SK-N-MC (cell line): ENCODE data around the gene FLNA.

ENCODE experiments used
- DNase-seq: peaks from one replicate; pipeline ENCODE4 v3.0.0-alpha.2; 2011; ENCODE audit warnings: low read depth, low spot score
- H3K27ac ChIP-seq: fragments of 200-600 bp; sonication (generic); 2 replicates; pipeline ENCODE4 v1.5.1; 2016; ENCODE audit warnings: mixed run types
- H3K36me3 ChIP-seq: fragments of 200-600 bp; sonication (generic); 2 replicates; pipeline ENCODE4 v1.6.1; 2017; ENCODE audit warnings: antibody characterized with exemption, low read length, mixed read lengths; ENCODE audit not compliant: insufficient read depth
- H3K4me3 ChIP-seq: fragments of 200-600 bp; sonication (generic); 2 replicates; pipeline ENCODE4 v1.5.1; 2016
- H3K9ac ChIP-seq: fragments of 200-600 bp; sonication (generic); 2 replicates; pipeline ENCODE4 v1.8.0; 2017; ENCODE audit warnings: mixed run types, mixed read lengths; ENCODE audit not compliant: insufficient read length
- H3K9me3 ChIP-seq: fragments of 200-600 bp; sonication (generic); 2 replicates; pipeline ENCODE4 v1.6.1; 2017; ENCODE audit warnings: low read depth, mild to moderate bottlenecking, antibody characterized with exemption, low read length, moderate library complexity, mixed read lengths
- EZH2 ChIP-seq: fragments of 200-600 bp; sonication (generic); IDR thresholded peaks from one replicate; pipeline ENCODE4 v1.6.1; 2017; ENCODE audit warnings: antibody characterized with exemption
- FOXP2 ChIP-seq: optimal IDR thresholded peaks from 2 replicates; pipeline ENCODE3; 2011; ENCODE audit warnings: mild to moderate bottlenecking, moderate library complexity; ENCODE audit not compliant: insufficient read depth; ENCODE audit errors: extremely low read length, control extremely low read depth
- POLR2AphosphoS5 ChIP-seq: IDR thresholded peaks from 2 replicates; pipeline ENCODE4 v1.6.1; 2012; ENCODE audit warnings: mild to moderate bottlenecking, low read depth, low read length, borderline replicate concordance

Gene FLNA

GRCh38 chrX:154411981-154412340 lies 37.5 kb upstream of the FLNA start:
- Histone ChIP-seq H3K27ac (no peak overlapping the region), H3K9me3 (no peaks in the 10 kb centered on the region), H3K36me3 (no peaks in the 10 kb centered on the region), H3K4me3 (peak overlapping the region; percentile 80), H3K9ac (peak overlapping the region; percentile 76)
- TF ChIP-seq POLR2AphosphoS5 (no peak; the same call in 1 of the 2 replicates), EZH2 (no peak), FOXP2 (no peak)
- no peak for DNase-seq

DNA sequence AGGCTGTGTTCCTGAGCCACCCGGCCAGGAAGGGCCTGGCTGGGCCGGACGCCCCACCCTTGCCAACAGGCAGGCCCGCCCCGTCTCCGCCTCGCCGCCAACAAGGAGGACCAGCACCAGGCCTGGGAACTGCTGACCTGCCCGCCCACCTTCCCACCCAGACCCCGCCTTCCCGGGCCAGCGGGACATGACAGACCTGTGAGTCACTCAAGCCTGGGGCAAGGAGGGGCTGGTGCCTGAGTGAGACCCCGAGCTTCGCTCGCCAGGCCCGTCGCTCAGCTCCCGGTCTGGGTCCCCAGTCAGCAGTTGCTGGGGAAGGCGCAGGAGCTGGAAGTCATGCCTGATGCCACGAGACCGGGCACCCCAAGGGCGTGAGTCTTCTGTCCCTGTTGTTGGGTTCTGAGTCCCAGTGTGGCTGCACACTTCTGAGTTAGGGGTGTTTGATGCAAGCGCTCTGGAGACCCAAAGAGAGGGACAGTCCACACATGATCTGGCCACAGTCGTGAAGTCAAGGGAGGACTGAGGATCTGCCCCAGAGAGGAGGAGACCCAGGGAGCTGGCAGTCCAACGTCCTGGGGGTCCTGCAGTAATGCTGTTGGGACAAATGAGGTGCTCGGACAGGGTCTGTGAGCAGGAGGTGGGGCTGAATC lies 34.9 kb upstream of the FLNA start, which contains the start of gene DNASE1L1:
DNASE1L1 (minus strand) TSS at position 33 of the 650 bp plus-strand sequence. CDS start 3,686 bp downstream, outside the sequence.
- Histone ChIP-seq H3K9ac (no peak within 1 kb of the TSS), H3K9me3 (no peaks in the 10 kb centered on the region), H3K27ac (no peak within 1 kb of the TSS), H3K36me3 (no peaks in the 10 kb centered on the region), H3K4me3 (no peak within 1 kb of the TSS)
- no peak for DNase-seq
- TF ChIP-seq POLR2AphosphoS5 (no peak), FOXP2 (no peak), EZH2 (no peak)

DNA sequence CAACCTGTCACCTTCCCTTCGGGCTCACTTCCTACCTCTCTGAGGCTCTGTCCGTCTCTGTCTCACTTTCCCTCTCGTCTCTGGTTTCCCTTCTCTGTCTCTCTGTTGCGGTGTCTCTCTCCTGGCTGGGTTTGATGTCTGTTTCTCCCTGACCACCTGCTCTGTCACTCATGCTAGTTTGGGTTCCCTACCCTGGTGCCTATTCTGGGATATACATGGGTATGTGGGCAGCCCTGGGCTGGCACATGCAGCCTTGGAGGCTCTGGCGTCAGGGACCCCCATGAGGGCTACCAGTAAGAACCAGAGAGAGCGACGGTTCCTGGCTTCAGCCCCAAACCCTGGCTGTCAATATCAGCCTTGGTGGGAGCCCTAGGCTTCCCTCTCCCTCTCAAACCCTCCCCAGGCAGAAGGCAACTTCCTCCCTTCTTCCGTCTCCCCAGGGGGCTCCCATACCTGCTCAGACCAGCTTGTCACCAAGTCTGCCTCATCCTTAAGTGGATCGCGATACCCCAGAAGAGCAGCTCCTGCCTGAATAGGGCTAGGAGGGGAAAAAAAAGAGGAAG lies 34.3 kb upstream of the FLNA start:
- no peak overlapping the region for H3K9ac ChIP-seq
- TF ChIP-seq POLR2AphosphoS5 (no peak), EZH2 (no peak), FOXP2 (no peak)
- H3K4me3 ChIP-seq = no peak overlapping the region
- H3K27ac ChIP-seq = no peak overlapping the region
- no peaks in the 10 kb centered on the region for H3K9me3 ChIP-seq
- no peaks in the 10 kb centered on the region for H3K36me3 ChIP-seq
- DNase-seq = no peak

DNA sequence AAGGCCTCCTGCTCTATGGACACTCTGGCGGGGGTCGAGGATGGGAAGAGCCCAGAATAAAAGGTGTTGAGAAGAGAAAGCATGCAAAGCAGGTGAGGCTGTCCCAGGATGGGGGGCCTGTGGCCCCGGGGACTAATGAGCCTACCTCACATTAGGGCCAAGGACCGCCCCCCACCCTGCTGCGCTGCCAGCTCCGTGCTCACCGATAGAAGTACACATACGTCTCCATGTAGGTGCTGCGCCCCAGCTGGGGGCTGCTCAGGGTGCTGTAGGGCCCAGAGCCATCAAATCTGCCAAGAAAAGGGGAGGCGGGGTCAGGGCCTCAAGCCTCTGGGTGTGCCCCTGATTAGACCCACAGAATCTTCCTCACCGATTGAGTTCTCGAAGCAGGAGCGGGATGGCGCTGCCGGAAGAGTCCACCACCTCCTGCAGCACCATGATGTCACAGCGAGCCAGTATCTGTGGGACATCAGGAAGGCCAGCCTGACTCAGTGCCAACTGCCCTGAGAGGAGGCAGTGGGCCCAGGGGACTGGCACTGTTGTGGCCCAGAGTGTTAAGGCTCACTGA lies 30.3 kb upstream of the FLNA start:
- no peak overlapping the region for H3K4me3 ChIP-seq
- TF ChIP-seq POLR2AphosphoS5 = no peak
- TF ChIP-seq EZH2 = no peak
- TF ChIP-seq FOXP2 = no peak
- no peak overlapping the region for H3K9ac ChIP-seq
- H3K27ac ChIP-seq = no peak overlapping the region
- peaks cover 14% of the 10 kb centered on the region for H3K36me3 ChIP-seq
- no peaks in the 10 kb centered on the region for H3K9me3 ChIP-seq
- DNase-seq = no peak

DNA sequence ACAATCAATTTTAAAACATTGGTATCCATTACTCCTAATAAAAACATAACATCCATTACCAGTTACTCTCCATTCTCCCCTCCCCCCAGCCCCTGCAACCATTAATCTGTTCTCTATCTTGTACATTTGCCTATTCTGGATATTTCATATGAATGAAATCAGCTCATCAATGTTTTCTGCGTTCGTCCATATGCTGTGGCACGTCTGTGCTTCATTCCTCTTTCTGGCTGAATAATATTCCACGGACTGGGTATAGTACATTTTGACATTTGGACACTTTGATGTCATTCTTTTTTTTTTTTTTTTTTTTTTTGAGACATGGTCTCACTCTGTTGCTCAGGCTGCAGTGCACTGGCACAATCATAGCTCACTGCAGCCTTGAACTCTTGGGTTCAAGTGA lies 29.4 kb upstream of the FLNA start:
- peaks cover 22% of the 10 kb centered on the region for H3K36me3 ChIP-seq
- no peak overlapping the region for H3K27ac ChIP-seq
- DNase-seq = no peak
- no peaks in the 10 kb centered on the region for H3K9me3 ChIP-seq
- H3K9ac ChIP-seq = no peak overlapping the region
- no peak overlapping the region for H3K4me3 ChIP-seq
- no peak for TF ChIP-seq POLR2AphosphoS5
- no peak for TF ChIP-seq FOXP2
- no peak for TF ChIP-seq EZH2

GRCh38 chrX:154403192-154403591 lies 28.8 kb upstream of the FLNA start:
- no peak overlapping the region for H3K4me3 ChIP-seq
- no peak for TF ChIP-seq FOXP2
- no peak for TF ChIP-seq POLR2AphosphoS5
- TF ChIP-seq EZH2 = no peak
- no peak overlapping the region for H3K27ac ChIP-seq
- H3K36me3 ChIP-seq = peaks cover 26% of the 10 kb centered on the region
- no peaks in the 10 kb centered on the region for H3K9me3 ChIP-seq
- no peak overlapping the region for H3K9ac ChIP-seq
- no peak for DNase-seq

GRCh38 chrX:154402622-154403127 lies 28.2 kb upstream of the FLNA start:
- no peak for DNase-seq
- no peaks in the 10 kb centered on the region for H3K9me3 ChIP-seq
- peak overlapping the region; percentile 57; the same call in 1 of the 2 replicates for H3K27ac ChIP-seq
- no peak overlapping the region for H3K4me3 ChIP-seq
- H3K36me3 ChIP-seq = peaks cover 26% of the 10 kb centered on the region
- TF ChIP-seq EZH2 = no peak
- TF ChIP-seq FOXP2 = no peak
- no peak for TF ChIP-seq POLR2AphosphoS5
- H3K9ac ChIP-seq = no peak overlapping the region

DNA sequence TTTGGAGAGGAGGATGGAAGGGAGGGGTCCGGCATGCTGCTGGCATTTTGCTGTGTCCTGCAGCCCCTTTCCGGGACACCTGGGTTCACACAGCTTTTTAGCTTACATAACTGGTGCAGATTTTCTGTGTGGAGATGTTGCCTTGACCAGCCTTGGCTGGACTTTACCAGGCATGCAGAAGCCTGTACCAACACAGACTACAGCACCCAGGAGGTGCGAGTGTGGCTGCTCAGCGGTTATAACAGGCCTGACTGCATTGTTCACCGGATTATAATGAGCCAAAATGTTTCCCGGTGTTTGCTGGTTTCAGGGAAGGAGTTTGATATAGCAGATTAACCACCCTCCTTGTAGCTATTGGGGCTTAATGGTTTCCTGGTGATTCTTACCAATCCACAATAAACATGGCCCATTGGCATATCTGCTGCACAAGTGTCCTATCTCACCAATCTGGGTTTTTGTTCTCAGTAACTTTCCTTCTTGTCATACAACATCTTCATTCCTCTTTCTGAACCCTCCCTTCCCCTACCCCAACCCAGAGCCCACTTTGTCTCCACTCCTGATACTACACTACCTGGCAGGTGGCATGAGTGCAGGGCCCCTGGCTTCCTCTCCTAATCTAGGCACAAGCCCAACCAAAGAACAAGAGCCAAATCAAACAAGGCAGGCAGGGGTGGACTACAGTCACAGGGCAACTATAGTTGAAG lies 27.6 kb upstream of the FLNA start:
- TF ChIP-seq EZH2 = no peak
- no peak for TF ChIP-seq FOXP2
- no peak; the same call in 1 of the 2 replicates for TF ChIP-seq POLR2AphosphoS5
- no peak for DNase-seq
- no peaks in the 10 kb centered on the region for H3K9me3 ChIP-seq
- no peak overlapping the region for H3K4me3 ChIP-seq
- peaks cover 26% of the 10 kb centered on the region for H3K36me3 ChIP-seq
- peak overlapping the region; percentile 57 for H3K27ac ChIP-seq
- no peak overlapping the region for H3K9ac ChIP-seq
